Spleen (tissue), 11 donors: Measurements from ENCODE around the gene CTAGE1. TPM values are rescaled to one million over a fixed set of nuclear protein-coding genes. Genes with fewer than 3 reads are reported as not detected.
"Not testable (repeated sequence)": the region's sequence is repeated elsewhere in the genome, so short reads cannot be mapped to it uniquely, and the experiment has no call there.

Experiments used
- DNase-seq: peaks from one replicate; pipeline ENCODE4 v3.0.0-alpha.2; 2020
- H3K27ac ChIP-seq, 8 donors: fragments of 200-600 bp; sonication (generic) in 7 of 8; 1 replicate in 4 of 8; 2 replicates in 4 of 8; pipeline versions ENCODE4 v1.5.0 to v1.8.0; 2016 to 2021; ENCODE audit warnings: inconsistent platforms in 4 of 8, mild to moderate bottlenecking in 4 of 8, moderate library complexity in 1 of 8
- H3K27me3 ChIP-seq, 7 donors: fragments of 200-600 bp; sonication (generic) in 6 of 7; replicated peaks in 1 of 7; 1 replicate in 4 of 7; 2 replicates in 3 of 7; pipeline versions ENCODE4 v1.5.0 to v1.8.0; 2016 to 2021; ENCODE audit warnings: inconsistent platforms in 3 of 7, mild to moderate bottlenecking in 1 of 7
- H3K36me3 ChIP-seq, 6 donors: fragments of 200-600 bp; sonication (generic) in 5 of 6; 1 replicate in 4 of 6; 2 replicates in 2 of 6; pipeline versions ENCODE4 v1.5.0 to v1.8.0; 2016 to 2021; ENCODE audit warnings: inconsistent platforms in 2 of 6
- H3K4me1 ChIP-seq, 6 donors: fragments of 200-600 bp; sonication (generic) in 5 of 6; 1 replicate in 3 of 6; 2 replicates in 3 of 6; pipeline versions ENCODE4 v1.5.0 to v1.8.0; 2016 to 2021; ENCODE audit warnings: inconsistent platforms in 3 of 6
- H3K4me3 ChIP-seq, 8 donors: fragments of 200-600 bp; sonication (generic) in 7 of 8; 1 replicate in 4 of 8; 2 replicates in 4 of 8; pipeline versions ENCODE4 v1.5.0 to v1.8.0; 2016 to 2021; ENCODE audit warnings: inconsistent platforms in 4 of 8, mild to moderate bottlenecking in 4 of 8, moderate library complexity in 2 of 8
- H3K9me3 ChIP-seq, 8 donors: fragments of 200-600 bp; sonication (generic) in 7 of 8; 1 replicate in 4 of 8; 2 replicates in 4 of 8; pipeline versions ENCODE4 v1.5.0 to v1.8.0; 2016 to 2021; ENCODE audit warnings: inconsistent platforms in 4 of 8
- POLR2A ChIP-seq, 3 donors: fragments of 450-650 bp; IDR thresholded peaks; one replicate each; pipeline ENCODE4 v1.5.1; 2017; ENCODE audit warnings: antibody characterized with exemption in 3 of 3, mild to moderate bottlenecking in 1 of 3
- POLR2AphosphoS5 ChIP-seq, 3 donors: sonication (generic); formaldehyde crosslinking; IDR thresholded peaks; one replicate each; pipeline ENCODE4 v1.5.1; 2017; ENCODE audit warnings: antibody characterized with exemption in 3 of 3
- WGBS, 5 donors: extraction: QIAGEN DNeasy Blood & Tissue Kit in 3 of 5; methylation state at CpG; one replicate each; pipeline versions ENCODE4 v1.1.5 to v1.1.7; 2013 to 2018; 5-methylcytosine and 5-hydroxymethylcytosine counted together
- intact Hi-C: fragments of 100-400 bp; cut with DNase I; formaldehyde crosslinking; loops from one replicate; pipeline ENCODE4 v1.15.0; 2023; ENCODE audit warnings: low total_unique reads
- polyA plus RNA-seq, 3 donors: library from polyadenylated mRNA; stranded (reverse); fragments of 200-250 nt; gene quantifications; one replicate each; pipeline ENCODE4 v1.2.1, GENCODE V29; 2013
- total RNA-seq, 7 donors: library from RNA; depleted of rRNA in 3 of 7; stranded (reverse); fragments of >200 nt in 3 of 7; fragmentation: NEBNext Ultra II Directional in 4 of 7; extraction: Animal tissue kit (Norgen Biotek cat#: 25700) in 4 of 7; gene quantifications; one replicate each; pipeline versions ENCODE4 v1.1.0 to v1.2.1, GENCODE V29; 2016 to 2021
- TF ChIP-seq, protein P1 (sequence below), 11 experiments: fragments of 200-600 bp in 7 of 11; fragments of 450-650 bp in 4 of 11; sonication (generic) in 4 of 11; IDR thresholded peaks in 8 of 11; conservative IDR thresholded peaks in 3 of 11; 1 replicate in 7 of 11; 2 replicates in 4 of 11; pipeline versions ENCODE4 v1.4.0 to v1.8.0; 2016 to 2021; ENCODE audit warnings: antibody characterized with exemption in 11 of 11, inconsistent platforms in 4 of 11, mild to moderate bottlenecking in 1 of 11
- donor health status: healthy with polysubstance abuse.
- donor health status: DM: no; HTN: no; CAD: no; lungs with moderate emphysema.
- donor health status: DM: no; HTN: no; CAD: no.
- donor health status: Bipolar disorder and iron deficiency.
- donor health status: healthy.
- donor health status: DM: no; HTN: no; CAD: no.
- donor health status: DM: yes; HTN: yes; CAD: no.

Gene CTAGE1
- total and polyA plus RNA-seq, 10 donors = not detected

- H3K9me3 ChIP-seq = peaks cover 0 to 2% (median 0%) of the 10 kb centered on the region in 8 donors
- H3K27me3 ChIP-seq = no peaks in the 10 kb centered on the region
- H3K27ac ChIP-seq = no peak overlapping the region
- intact Hi-C loops = no loop called here
- H3K36me3 ChIP-seq = no peaks in the 10 kb centered on the region
- TF ChIP-seq, protein P1, sequence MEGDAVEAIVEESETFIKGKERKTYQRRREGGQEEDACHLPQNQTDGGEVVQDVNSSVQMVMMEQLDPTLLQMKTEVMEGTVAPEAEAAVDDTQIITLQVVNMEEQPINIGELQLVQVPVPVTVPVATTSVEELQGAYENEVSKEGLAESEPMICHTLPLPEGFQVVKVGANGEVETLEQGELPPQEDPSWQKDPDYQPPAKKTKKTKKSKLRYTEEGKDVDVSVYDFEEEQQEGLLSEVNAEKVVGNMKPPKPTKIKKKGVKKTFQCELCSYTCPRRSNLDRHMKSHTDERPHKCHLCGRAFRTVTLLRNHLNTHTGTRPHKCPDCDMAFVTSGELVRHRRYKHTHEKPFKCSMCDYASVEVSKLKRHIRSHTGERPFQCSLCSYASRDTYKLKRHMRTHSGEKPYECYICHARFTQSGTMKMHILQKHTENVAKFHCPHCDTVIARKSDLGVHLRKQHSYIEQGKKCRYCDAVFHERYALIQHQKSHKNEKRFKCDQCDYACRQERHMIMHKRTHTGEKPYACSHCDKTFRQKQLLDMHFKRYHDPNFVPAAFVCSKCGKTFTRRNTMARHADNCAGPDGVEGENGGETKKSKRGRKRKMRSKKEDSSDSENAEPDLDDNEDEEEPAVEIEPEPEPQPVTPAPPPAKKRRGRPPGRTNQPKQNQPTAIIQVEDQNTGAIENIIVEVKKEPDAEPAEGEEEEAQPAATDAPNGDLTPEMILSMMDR (IDR thresholded peaks at IDR 0.05 in 8 of 11, conservative IDR thresholded peaks at IDR 0.05 in 3 of 11) = no peak
- TF ChIP-seq POLR2AphosphoS5 (IDR thresholded peaks at IDR 0.05) (no peak), POLR2A (IDR thresholded peaks at IDR 0.05) (no peak)
- no peak for DNase-seq
- no peak overlapping the region for H3K4me3 ChIP-seq
- 83 to 95% (median 84%) methylated on average over 5 of the region's 5 CpGs for WGBS, 5 donors
- H3K4me1 ChIP-seq = peaks cover 0 to 4% (median 0%) of the 10 kb centered on the region in 6 donors
Measured at GRCh38 chr18:22394428-22394827, 23.3 kb downstream of the CTAGE1 start.

DNA sequence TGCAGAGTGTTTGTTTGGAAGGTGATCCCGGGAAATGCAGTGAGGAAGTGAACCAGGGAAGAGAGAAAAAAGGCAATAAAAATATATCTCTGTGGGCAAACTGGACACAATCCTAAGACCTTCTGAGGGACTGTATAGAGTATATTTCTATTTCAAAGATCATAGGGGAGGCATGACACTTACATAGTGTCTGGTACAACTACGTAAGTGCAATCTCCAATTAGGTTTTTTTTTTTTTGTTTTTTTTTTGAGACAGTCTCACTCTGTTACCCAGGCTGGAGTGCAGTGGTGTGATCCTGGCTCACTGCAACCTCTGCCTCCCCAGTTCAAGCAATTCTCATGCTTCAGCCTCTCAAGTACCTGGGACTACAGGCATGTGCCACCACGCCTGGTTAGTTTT is 24.6 kb downstream of the CTAGE1 start:
- intact Hi-C loops = not testable (repeated sequence)

GRCh38 chr18:22391407-22392345 is 26.0 kb downstream of the CTAGE1 start:
- no peak for TF ChIP-seq POLR2A (IDR thresholded peaks at IDR 0.05)
- TF ChIP-seq, protein P1 (IDR thresholded peaks at IDR 0.05 in 8 of 11, conservative IDR thresholded peaks at IDR 0.05 in 3 of 11) = no peak
- TF ChIP-seq POLR2AphosphoS5 (IDR thresholded peaks at IDR 0.05) = no peak
- Histone ChIP-seq H3K9me3 (peaks cover 0 to 2% (median 0%) of the 10 kb centered on the region in 8 donors), H3K27ac (no peak overlapping the region), H3K4me3 (no peak overlapping the region), H3K36me3 (no peaks in the 10 kb centered on the region), H3K4me1 (no peaks in the 10 kb centered on the region), H3K27me3 (no peaks in the 10 kb centered on the region)
- DNase-seq = no peak
- WGBS, 5 donors = 51 to 69% (median 58%) methylated on average over 6 of the region's 6 CpGs
- intact Hi-C loops = no loop called here

More for the DNA sequence above, 24.6 kb downstream of the CTAGE1 start:
- not testable (repeated sequence) for H3K4me3 ChIP-seq, H3K36me3 ChIP-seq, H3K4me1 ChIP-seq, H3K9me3 ChIP-seq, DNase-seq, H3K27me3 ChIP-seq, H3K27ac ChIP-seq
- WGBS, 5 donors = 89 to 97% (median 92%) methylated on average over 3 of the region's 3 CpGs

- Histone ChIP-seq H3K27me3 (no peaks in the 10 kb centered on the region), H3K27ac (no peak overlapping the region), H3K4me3 (no peak overlapping the region), H3K36me3 (no peaks in the 10 kb centered on the region), H3K4me1 (no peaks in the 10 kb centered on the region), H3K9me3 (peaks cover 0 to 2% (median 0%) of the 10 kb centered on the region in 8 donors)
- intact Hi-C loops = no loop called here
- TF ChIP-seq POLR2A (IDR thresholded peaks at IDR 0.05) (no peak), POLR2AphosphoS5 (IDR thresholded peaks at IDR 0.05) (no peak)
- TF ChIP-seq, protein P1 (IDR thresholded peaks at IDR 0.05 in 8 of 11, conservative IDR thresholded peaks at IDR 0.05 in 3 of 11) = no peak
- no peak for DNase-seq
- WGBS, 5 donors = 59 to 89% (median 62%) methylated on average over 1 of the region's 1 CpG
Measured at GRCh38 chr18:22387787-22388186, 29.9 kb downstream of the CTAGE1 start.
